ENCODE data around the gene ATP6AP1. TPM values are rescaled to one million over a fixed set of nuclear protein-coding genes. Genes with fewer than 3 reads are reported as not detected.

ATP6AP1 gene
- polyA plus RNA-seq, 1 experiment, result 65.0 TPM

- Histone ChIP-seq H3K27me3 (ENCODE audit: control insufficient read depth, insufficient read depth, low read length) (no peaks in the 10 kb centered on the region), H3K27ac (ENCODE audit: low read depth, low read length) (no peak within 1 kb of the TSS), H3K4me3 (ENCODE audit: low read depth, low read length) (peak within 1 kb of the TSS; percentile 76), H3K9me3 (ENCODE audit: control insufficient read depth, insufficient read depth, low read length) (no peaks in the 10 kb centered on the region)
- no peak for DNase-seq (ENCODE audit: low read depth, low spot score)
- CTCF ChIA-PET, result no interaction called here
- TF ChIP-seq CTCF (IDR thresholded peaks at IDR 0.05; ENCODE audit: low read depth, low read length), result no peak
- POLR2A ChIA-PET, result no interaction called here
Observed at GRCh38 chrX:154436983-154437752, 8.7 kb downstream of the ATP6AP1 start, which contains the start of gene GDI1. Gene GDI1, plus strand, starts transcription at chrX:154437154. Its CDS starts 101 bp downstream, at chrX:154437255.

GRCh38 chrX:154437971-154438893 lies 9.8 kb downstream of the ATP6AP1 start:
- Histone ChIP-seq H3K9me3 (ENCODE audit: control insufficient read depth, insufficient read depth, low read length) (no peaks in the 10 kb centered on the region), H3K27me3 (ENCODE audit: control insufficient read depth, insufficient read depth, low read length) (no peaks in the 10 kb centered on the region), H3K27ac (ENCODE audit: low read depth, low read length) (no peak overlapping the region), H3K4me3 (ENCODE audit: low read depth, low read length) (peak overlapping the region; percentile 76)
- no peak for TF ChIP-seq CTCF (IDR thresholded peaks at IDR 0.05; ENCODE audit: low read depth, low read length)
- DNase-seq (ENCODE audit: low read depth, low spot score), result no peak
- ChIA-PET CTCF (no interaction called here), POLR2A (no interaction called here)

GRCh38 chrX:154439841-154440240 lies 11.4 kb downstream of the ATP6AP1 start:
- no peak overlapping the region for H3K27ac ChIP-seq (ENCODE audit: low read depth, low read length)
- POLR2A ChIA-PET, result no interaction called here
- no peaks in the 10 kb centered on the region for H3K9me3 ChIP-seq (ENCODE audit: control insufficient read depth, insufficient read depth, low read length)
- TF ChIP-seq CTCF (IDR thresholded peaks at IDR 0.05; ENCODE audit: low read depth, low read length), result no peak
- CTCF ChIA-PET, result no interaction called here
- no peaks in the 10 kb centered on the region for H3K27me3 ChIP-seq (ENCODE audit: control insufficient read depth, insufficient read depth, low read length)
- H3K4me3 ChIP-seq (ENCODE audit: low read depth, low read length), result no peak overlapping the region
- no peak for DNase-seq (ENCODE audit: low read depth, low spot score)

GRCh38 chrX:154440623-154441357 lies 12.3 kb downstream of the ATP6AP1 start:
- no peak for DNase-seq (ENCODE audit: low read depth, low spot score)
- Histone ChIP-seq H3K27ac (ENCODE audit: low read depth, low read length) (no peak overlapping the region), H3K9me3 (ENCODE audit: control insufficient read depth, insufficient read depth, low read length) (no peaks in the 10 kb centered on the region), H3K27me3 (ENCODE audit: control insufficient read depth, insufficient read depth, low read length) (no peaks in the 10 kb centered on the region), H3K4me3 (ENCODE audit: low read depth, low read length) (no peak overlapping the region)
- TF ChIP-seq CTCF (IDR thresholded peaks at IDR 0.05; ENCODE audit: low read depth, low read length), result no peak
- CTCF ChIA-PET, result no interaction called here
- POLR2A ChIA-PET, result no interaction called here

All from AG04450 (cell line).